Activated effector memory CD4-positive, alpha-beta T cell treated with anti-CD3 and anti-CD28 coated beads, Interleukin-2, amount 50 U/mL, for 16 hours (primary cell): ENCODE measurements around the gene CDON.
"Not testable (repeated sequence)": the region's sequence is repeated elsewhere in the genome, so short reads cannot be mapped to it uniquely, and the experiment has no call there.

ENCODE experiments used
- DNase-seq: peaks from one replicate; pipeline ENCODE4 v3.0.0-alpha.2; 2020

The CDON gene

GRCh38 chr11:126035718-126036117 lies 26.9 kb downstream of the CDON start:
- no peak for DNase-seq

DNA sequence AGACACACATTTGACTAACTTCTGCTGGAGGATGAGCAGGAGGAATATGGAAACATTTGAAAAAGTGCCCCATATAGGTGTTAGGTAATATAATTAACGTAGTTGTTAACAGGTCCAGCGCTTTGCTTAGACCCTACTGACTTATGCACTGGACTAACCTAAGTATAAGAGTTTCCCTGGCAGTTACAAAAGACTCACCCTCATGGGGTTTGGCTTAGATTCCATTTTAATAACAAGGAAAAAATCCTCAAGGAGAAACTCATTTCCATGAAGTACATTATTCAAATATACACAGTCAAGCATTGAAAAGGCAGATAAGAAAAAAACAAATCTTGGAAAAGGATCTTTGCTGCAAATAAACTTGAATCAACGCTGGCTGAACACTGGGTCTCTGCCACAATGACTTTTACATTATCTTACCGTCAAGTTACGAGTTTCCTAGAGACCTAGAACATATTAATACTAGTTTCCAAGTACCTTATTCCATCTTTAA lies 27.7 kb downstream of the CDON start:
- no peak for DNase-seq

GRCh38 chr11:126034039-126034932 lies 28.4 kb downstream of the CDON start:
- no peak for DNase-seq

- no peak for DNase-seq
These were observed 30.3 kb downstream of the CDON start for GRCh38 chr11:126032375-126032774.

GRCh38 chr11:126029805-126030204 lies 32.9 kb downstream of the CDON start:
- DNase-seq = no peak

DNA sequence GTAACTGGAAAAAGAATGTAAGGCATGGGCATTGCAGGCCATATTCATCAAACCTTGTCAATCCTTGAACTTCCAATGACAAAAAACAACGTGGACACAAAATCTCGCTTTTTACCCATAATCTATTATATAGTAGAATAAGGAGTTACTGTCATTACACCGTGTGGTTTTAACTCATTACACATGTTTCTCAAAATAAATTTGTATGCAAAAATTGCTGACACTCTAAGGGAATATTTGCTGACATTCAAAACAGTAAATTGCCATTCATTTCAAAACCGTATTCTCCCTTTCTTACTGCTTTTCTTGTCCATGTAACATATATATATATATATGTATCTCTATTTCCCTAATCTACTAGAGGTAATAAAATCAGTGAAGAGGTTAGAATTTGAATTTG lies 33.4 kb downstream of the CDON start:
- no peak for DNase-seq

DNA sequence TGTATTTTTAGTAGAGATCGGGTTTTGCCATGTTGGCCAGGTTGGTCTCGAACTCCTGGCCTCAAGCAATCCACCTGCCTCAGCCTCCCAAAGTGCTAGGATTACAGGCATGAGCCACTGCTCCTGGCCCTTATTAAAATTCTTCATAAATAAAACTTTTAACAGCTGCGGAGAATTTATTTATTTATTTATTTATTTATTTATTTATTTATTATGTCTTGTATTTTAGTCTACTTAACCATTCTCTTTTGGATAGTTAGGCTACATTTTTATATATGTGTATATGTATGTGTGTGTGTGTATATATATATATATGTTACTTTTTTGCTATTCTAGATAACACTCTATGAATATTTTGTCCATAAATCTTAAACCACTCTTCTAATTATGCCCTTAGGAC lies 34.1 kb downstream of the CDON start:
- not testable (repeated sequence) for DNase-seq

DNA sequence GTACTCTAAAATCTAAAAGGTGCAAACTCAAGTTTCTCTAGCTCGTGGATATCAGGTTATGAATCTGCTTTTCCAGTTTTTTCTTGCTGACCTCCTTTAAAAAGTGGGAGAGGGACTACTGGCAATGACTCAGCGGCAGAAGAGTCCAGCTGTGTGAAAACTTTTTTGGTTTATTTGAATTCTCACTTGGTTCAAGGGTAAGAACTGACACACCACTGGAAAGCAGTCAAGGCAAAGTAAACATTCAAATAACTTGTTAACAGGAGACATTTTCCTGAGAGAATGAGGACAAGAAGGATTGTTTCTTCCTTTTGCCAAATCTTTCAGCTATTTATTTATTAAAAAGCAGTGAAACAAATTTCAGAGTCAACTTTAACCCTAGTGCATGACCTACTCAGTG lies 36.1 kb downstream of the CDON start:
- DNase-seq = no peak

- no peak for DNase-seq
These were observed 36.8 kb downstream of the CDON start for GRCh38 chr11:126025822-126026221.

GRCh38 chr11:126024123-126024522 lies 38.5 kb downstream of the CDON start:
- no peak for DNase-seq

- no peak for DNase-seq
These were observed 49.8 kb downstream of the CDON start for GRCh38 chr11:126012852-126013251.

- no peak for DNase-seq
These were observed 50.9 kb downstream of the CDON start for GRCh38 chr11:126011754-126012153.

DNA sequence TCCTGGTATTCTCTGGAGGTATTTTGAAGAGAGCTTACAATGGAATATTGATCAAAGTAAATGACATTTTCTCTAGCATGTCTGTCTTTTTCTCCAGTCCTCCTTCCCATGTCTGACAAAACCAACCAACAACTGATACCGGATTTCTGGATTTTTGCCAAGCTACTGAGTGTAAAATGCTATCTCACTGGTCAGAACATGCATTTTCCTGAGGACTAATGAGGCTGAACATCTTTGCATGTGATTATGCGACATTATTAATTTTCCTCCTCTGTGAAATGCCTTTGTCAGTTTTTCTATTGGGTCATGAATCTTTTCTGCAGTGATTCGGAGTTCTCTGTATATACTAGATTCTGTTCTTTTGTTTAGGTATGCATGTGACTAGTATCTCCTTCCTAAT lies 51.4 kb downstream of the CDON start:
- no peak for DNase-seq

GRCh38 chr11:126008956-126009355 lies 53.7 kb downstream of the CDON start:
- no peak for DNase-seq

DNA sequence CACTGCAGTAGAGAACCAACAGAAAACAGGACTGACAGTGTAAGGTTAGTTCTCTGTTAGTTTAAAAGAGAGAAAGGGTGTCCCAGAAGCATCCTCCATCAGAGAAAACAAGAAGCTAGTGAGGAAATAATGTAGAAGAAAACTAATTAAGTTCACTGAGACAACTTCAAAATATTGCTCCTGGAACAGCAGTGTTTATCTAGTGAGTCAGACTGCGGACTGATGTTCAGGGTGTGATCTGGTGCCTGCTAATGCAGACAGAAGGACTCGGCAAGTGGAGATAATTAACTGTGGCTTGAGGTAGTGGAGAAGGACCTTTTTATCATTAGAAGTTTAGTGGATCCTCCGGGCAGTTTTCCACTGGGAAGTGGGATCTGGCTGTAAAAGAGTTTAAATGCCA lies 55.4 kb downstream of the CDON start:
- DNase-seq = no peak

- no peak for DNase-seq
These were observed 56.6 kb downstream of the CDON start for GRCh38 chr11:126006068-126006467.

DNA sequence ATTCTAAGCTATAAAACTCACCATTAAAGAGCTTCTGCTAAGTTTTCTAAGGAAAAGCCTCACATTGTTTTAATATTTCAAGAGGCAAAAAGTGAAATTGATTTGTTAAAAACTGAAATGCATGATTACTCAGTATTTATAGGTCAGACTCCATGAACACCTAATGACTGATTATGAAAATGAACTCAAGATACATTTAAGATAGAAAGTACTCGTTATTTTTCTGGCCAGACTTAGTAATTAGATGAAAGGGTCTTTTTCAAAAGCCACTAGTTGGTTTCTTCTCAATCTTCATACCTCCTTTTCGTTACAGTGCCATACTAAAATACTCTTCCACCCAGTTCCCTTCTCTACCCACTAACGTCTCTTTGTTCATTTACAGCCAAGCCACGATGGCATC lies 60.5 kb downstream of the CDON start:
- DNase-seq = no peak

DNA sequence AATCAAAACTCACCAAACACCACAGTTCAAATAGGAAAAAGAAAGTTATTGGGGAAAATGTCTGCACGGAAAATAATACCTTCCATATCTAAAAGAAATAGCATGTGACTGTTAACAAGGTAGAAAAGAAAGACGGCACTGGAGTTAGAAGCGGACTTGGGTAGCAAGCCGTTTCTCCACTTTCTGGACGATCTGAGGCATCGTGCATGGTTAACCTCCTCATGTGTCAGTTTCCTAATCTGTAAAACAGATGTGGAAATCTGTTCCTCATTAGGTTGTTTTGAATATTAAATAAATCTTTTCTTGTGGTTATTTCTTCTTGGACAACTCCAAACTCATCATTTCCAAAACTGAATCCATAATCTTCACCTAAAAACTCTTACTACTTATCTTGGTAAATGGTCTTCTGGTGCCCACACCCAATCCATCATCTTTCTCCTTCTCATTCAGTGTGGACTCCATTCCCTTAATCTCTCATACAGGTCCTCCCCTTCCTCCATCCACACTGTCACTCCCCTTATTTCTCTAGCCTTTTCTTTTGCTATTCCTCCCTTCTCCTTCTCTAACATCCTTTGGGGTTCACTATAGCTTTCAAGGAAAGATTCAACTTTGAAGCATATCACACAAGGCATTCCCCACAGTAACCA lies 63.3 kb downstream of the CDON start:
- no peak for DNase-seq

- no peak for DNase-seq
These were observed 64.4 kb downstream of the CDON start for GRCh38 chr11:125998267-125998666.

DNA sequence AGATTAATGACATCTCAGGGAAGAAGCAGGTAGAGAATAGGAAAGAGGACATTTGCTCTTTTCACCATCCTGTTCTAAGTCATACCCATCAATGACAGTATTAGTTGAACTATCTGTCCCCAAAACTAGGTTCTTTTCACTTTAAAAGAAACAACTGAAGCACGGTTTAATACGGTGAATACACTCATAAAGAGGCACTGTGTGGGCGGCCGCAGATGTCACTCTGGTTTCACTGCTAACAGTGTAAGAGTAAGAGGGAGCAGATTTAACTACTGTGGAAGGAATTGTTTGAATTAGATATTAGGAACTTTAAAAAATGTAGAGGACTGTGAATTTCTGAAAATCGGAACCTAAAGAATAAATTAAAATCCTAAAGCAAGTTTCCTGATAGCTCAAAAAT lies 67.4 kb downstream of the CDON start:
- no peak for DNase-seq

- DNase-seq = no peak
These were observed 68.2 kb downstream of the CDON start for GRCh38 chr11:125994509-125994908.

- DNase-seq = no peak
These were observed 69.8 kb downstream of the CDON start for GRCh38 chr11:125992893-125993292.

DNA sequence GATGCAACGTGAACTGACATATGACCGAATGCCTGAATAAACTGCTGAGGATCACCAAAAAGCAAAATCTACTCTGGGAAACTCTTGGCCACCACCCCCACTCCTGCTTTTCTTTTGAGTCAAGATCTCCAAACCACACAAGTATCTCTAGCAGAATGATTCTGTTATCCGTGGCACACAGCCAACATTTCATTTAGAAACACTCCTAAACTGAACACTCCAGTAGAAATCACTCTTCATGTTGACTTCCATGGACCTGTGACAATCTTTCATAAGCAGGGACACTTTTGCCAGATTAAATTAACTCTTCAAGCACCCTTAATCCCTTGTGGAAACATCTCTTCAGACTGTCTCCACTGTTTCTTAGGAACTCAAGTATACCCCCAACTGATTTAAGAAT lies 72.4 kb downstream of the CDON start:
- DNase-seq = no peak

GRCh38 chr11:125987066-125987641 lies 75.5 kb downstream of the CDON start:
- DNase-seq = no peak
